NCI-H2029 treated with DMSO at 0.1 percent for 48 hours (cell line): Measurements from ENCODE around the gene RAD23A.
"Not testable (repeated sequence)": the region's sequence is repeated elsewhere in the genome, so short reads cannot be mapped to it uniquely, and the experiment has no call there.

Experiments
- DNase-seq: peaks from one replicate; lab custom pipeline; 2025; lab: John Stamatoyannopoulos, UW

RAD23A gene

GRCh38 chr19:12955575-12955974, 9.9 kb downstream of the RAD23A start:
- DNase-seq: not testable (repeated sequence)

GRCh38 chr19:12955996-12956395, 10.3 kb downstream of the RAD23A start:
- no peak for DNase-seq

DNA sequence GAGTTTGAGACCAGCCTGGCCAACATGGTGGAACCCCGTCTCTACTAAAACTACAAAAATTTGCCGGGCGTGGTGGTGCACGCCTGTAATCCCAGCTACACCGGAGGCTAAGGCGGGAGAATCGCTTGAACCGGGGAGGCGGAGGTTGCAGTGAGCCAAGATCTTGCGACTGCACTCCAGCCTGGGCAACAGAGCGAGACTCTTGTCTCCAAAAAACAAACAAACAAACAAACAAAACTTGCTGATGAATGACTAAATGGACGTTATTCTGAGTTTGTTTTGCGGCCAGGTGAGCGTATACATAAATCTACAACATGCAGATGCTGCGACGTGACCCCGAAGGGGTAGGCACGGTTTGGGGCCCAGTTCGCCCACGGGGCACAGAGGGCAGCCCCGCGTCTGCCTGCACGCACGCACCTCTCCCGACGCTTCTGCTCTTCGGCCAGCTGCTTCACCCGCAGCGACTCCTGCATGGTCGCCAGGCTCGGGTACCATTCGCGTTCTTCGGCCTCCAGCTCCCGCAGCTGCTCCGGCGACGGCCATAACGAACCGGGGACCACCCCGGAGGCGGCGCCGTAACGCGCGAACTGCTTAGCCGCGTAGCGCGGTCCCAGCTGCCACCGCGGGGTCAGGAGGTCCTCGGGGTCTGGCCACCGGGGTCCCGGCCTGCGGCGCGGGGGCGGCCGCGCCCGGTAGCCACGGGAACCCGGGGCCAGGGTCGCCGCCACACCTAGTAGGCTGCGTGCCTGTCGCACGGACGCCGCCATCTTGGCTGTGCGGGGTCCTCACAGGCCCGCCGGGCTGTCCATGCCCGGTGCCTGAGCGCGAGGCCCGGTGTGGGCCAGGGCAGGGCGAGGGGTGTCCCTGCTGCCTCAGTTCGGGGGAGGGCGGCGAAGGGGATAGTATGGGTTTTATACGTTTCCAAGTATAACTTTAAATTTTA, 11.1 kb downstream of the RAD23A start, which contains the start of gene GADD45GIP1:
GADD45GIP1 (minus strand) TSS at position 778 of the 943 bp plus-strand sequence; CDS start at position 767, 11 bp downstream.
- peak; percentile 24 for DNase-seq

DNA sequence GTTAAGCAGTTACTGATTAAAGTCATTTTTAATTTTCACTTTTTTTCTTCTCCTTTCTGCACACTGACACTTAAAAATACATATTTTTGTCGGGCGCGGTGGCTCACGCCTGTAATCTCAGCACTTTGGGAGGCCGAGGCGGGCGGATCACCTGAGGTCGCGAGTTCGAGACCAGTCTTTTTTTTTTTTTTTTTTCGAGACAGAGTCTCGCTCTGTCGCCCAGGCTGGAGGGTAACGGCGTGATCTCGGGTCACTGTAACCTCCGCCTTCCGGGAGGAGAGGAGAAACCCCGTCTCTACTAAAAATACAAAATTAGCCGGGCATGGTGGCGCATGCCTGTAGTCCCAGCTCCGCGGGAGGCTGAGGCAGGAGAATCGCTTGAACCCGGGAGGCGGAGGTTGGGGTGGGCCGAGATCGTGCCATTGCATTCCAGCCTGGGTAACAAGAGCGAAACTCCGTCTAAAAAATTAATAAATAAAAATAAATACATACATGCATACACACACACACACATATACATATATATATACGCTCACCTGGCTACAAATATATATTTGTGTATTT, 11.8 kb downstream of the RAD23A start:
- DNase-seq: not testable (repeated sequence)

DNA sequence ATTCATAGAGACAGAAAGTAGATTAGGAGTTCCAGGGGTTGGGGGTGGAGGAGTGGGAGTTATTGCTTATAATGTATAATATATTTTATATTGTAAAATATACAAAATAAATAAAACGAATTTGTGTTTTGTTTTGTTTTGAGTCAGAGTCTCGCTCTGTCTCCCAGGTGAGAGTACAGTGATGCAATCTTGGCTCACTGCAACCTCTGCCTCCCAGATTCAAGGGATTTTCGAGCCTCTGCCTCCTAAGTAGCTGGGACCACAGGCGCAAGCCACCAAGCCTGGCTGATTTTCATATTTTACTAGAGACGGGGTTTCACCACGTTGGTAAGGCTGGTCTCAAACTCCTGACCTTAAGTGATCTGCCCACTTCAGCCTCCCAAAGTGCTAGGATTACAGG, 13.8 kb downstream of the RAD23A start:
- DNase-seq: no peak

- peak; percentile 55 for DNase-seq
These were observed 19.6 kb downstream of the RAD23A start for GRCh38 chr19:12965017-12965811.

GRCh38 chr19:12965812-12966135, 20.1 kb downstream of the RAD23A start:
- no peak for DNase-seq

- DNase-seq: no peak
These were observed 22.2 kb downstream of the RAD23A start for GRCh38 chr19:12967907-12968306.

- DNase-seq: no peak
These were observed 23.8 kb downstream of the RAD23A start, which contains the start of gene DAND5 for GRCh38 chr19:12969292-12969988. TSS of gene DAND5 (plus strand) at chr19:12969576. CDS start at chr19:12969661, 85 bp downstream.

- DNase-seq: no peak
These were observed 24.6 kb downstream of the RAD23A start for GRCh38 chr19:12970070-12970820.

GRCh38 chr19:12973236-12973635, 27.6 kb downstream of the RAD23A start:
- no peak for DNase-seq

DNA sequence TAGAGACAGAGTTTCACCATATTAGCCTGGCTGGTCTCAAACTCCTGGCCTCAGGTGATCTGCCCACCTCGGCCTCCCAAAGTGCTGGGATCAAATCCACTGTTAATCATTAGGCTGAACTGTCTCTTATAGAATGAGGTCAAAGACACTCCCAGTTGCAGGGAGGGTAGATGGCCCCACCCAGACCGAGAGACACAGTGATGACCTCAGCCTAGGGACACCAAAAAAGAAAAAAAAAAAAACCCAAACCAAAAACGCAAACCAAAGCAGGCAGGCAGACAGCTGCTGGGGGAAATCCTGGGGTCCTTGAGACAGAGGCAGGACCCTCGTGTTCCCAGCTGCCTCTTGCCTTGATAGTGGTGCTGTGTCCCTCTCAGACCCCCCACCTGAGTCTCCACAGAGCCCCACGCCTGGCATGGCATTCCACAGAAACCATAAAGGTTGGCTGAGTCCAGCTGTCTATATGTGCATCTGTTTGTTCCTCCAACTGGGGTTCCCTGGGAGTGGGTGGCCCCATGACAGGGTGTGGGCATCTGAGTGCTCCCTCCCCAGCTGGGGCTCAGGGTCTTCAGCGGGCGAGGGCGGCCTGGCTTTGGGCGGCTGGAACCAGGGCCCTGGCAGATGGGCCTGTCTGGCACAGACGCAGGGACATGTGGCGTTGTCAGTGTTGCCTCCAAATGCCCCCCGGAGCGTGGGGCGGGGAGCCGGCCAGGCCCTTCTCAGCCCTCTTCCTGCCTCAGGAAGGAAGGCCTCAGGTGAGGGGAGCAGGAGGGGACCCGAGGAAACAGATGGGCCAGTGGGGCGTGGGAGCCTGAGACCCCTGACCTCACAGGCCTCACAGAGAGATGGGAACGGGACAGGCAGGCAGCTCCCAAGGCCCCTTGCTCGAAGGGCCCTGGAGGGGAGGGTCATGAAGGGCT, 28.9 kb downstream of the RAD23A start:
- DNase-seq: no peak

GRCh38 chr19:12975221-12975741, 29.6 kb downstream of the RAD23A start:
- DNase-seq: no peak

GRCh38 chr19:12976109-12976508, 30.4 kb downstream of the RAD23A start:
- not testable (repeated sequence) for DNase-seq

DNA sequence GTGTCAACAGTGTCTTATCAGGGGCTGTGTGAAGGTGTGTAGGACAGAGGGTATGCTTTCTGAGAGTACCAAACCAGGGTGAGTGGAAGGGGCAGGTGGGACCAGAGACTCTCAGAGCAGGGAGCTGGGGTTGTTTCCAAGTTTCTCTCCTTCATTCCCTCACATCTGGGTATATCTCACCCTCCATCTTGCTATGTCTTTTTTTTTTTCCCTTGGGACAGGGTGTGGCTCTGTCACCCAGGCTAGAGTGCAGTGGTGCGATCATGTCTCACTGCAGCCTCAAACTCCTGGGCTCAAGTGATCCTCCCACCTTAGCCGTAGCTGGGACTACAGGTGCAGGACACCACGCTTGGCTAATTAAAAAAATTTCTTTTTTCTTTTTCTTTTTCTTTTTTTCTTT, 34.3 kb downstream of the RAD23A start:
- DNase-seq: no peak

DNA sequence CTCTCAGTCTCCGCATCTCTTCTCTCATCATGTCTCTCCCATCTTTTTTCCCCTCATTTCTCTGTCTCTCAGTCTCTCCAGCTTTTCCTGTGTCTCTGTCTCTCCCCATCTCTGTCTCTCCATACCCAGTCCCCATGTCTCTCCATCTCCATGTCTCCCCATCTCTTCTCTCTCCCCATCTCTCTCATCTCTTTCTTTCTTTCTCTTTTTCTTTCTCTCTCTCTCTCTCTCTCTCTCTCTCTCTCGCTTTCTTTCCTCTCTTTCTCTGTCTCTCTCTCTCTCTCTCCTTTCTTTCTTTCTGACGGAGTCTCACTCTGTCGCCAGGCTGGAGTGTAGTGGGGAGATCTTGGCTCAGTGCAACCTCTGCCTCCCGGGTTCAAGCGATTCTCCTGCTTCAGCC, 37.0 kb downstream of the RAD23A start:
- DNase-seq: no peak

DNA sequence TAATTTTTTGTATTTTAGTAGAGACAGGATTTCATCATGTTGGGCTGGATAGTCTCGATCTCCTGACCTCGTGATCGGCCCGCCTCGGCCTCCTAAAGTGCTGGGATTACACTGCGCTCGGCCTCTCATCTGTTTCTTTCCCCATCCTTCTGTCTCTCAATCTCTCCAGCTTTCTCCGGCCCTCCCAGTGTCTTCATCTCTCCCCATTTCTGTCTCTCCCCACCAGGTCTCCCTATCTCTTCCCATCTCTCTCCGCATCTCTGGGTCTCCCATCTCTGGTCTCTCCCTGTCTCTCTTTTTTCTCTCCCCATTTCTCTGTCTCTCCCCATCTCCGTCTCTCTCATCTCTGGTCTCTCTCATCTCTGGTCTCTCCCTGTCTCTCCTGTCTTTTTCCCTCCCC, 37.4 kb downstream of the RAD23A start:
- DNase-seq: no peak

DNA sequence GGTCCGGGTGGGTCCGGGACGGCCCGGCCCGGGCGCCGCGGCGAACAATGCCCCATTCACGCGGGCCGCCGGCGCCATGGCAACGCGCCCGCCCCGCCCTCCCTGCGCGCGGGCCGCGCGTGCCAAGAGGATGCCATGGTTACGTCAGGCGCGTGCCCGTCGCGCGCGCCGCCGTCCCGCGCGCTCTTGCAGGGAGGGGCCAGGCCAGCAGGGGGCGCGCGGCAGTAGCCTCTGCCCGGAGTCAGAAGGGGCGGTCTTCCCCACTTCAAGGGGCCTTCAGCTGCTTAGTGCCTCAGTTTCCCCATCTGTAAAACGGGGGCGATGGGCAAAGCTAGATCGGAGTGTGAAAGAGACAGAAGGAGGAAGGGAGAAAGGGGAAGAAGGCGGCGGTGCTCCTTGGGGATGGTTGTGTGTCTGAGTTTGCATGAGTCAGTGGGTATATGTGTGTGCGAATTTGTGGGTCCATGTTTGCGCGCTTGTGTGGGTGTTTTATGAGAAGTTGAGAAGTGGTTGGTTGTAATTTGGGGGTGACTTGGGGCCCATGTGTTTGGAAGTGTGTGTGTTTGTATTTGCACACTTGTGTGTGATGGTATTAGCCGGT, 38.0 kb downstream of the RAD23A start:
- DNase-seq: peak; percentile 18

DNA sequence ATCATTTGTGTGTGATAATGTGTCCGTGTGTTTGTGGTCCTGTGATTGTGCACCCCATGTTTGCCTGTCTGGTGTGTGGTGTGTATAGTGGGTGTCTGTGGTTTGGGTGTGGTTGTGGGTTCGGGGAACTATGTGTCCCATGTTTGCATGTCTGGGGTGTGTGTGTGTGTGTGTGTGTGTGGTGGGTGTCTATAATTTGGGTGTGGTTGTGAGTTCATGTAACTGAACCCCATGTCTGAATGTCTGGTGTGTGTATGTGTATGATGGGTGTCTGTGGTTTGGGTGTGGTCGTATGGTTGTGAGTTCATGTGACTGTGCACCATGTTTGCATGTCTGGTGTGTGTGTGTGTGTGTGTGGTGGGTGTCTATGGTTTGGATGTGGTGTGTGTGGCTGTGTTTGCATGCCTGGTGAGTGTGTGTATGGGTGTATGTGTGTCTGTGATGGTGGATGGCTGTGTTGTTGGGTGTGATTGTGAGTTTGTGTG, 38.5 kb downstream of the RAD23A start:
- no peak for DNase-seq
